Uterus (tissue), 2 donors: Measurements from ENCODE around the gene ELOB.

Source experiments
- POLR2A ChIP-seq, 2 donors: fragments of 450-650 bp; IDR thresholded peaks; one replicate each; pipeline ENCODE4 v1.6.1; 2016; ENCODE audit warnings: antibody characterized with exemption in 2 of 2, mild to moderate bottlenecking in 1 of 2, moderate library complexity in 1 of 2
- TF ChIP-seq, protein P1 (sequence below), 4 experiments: fragments of 200-600 bp in 2 of 4; fragments of 450-650 bp in 2 of 4; sonication (generic) in 2 of 4; IDR thresholded peaks; one replicate each; pipeline ENCODE4 v1.5.1; 2016 to 2019; ENCODE audit warnings: antibody characterized with exemption in 4 of 4, mild to moderate bottlenecking in 2 of 4, moderate library complexity in 1 of 4

- TF ChIP-seq, protein P1, sequence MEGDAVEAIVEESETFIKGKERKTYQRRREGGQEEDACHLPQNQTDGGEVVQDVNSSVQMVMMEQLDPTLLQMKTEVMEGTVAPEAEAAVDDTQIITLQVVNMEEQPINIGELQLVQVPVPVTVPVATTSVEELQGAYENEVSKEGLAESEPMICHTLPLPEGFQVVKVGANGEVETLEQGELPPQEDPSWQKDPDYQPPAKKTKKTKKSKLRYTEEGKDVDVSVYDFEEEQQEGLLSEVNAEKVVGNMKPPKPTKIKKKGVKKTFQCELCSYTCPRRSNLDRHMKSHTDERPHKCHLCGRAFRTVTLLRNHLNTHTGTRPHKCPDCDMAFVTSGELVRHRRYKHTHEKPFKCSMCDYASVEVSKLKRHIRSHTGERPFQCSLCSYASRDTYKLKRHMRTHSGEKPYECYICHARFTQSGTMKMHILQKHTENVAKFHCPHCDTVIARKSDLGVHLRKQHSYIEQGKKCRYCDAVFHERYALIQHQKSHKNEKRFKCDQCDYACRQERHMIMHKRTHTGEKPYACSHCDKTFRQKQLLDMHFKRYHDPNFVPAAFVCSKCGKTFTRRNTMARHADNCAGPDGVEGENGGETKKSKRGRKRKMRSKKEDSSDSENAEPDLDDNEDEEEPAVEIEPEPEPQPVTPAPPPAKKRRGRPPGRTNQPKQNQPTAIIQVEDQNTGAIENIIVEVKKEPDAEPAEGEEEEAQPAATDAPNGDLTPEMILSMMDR (IDR thresholded peaks at IDR 0.05), result no peak
- no peak for TF ChIP-seq POLR2A (IDR thresholded peaks at IDR 0.05)
Measured at GRCh38 chr16:2810651-2811050, 33.6 kb upstream of the ELOB start.
